HG02623 (cell line): ENCODE data around the gene UBE2O.

Source experiments
- ATAC-seq: cut with Tn5 transposase; IDR thresholded peaks from one replicate; pipeline ENCODE4 v1.9.1; 2021; ENCODE audit warnings: moderate library complexity; ENCODE audit not compliant: unreplicated experiment

UBE2O gene

GRCh38 chr17:76487451-76488192, 34.7 kb upstream of the UBE2O start:
- no peak for ATAC-seq

GRCh38 chr17:76485569-76485968, 32.6 kb upstream of the UBE2O start:
- no peak for ATAC-seq

- ATAC-seq: no peak
These were observed 31.3 kb upstream of the UBE2O start for GRCh38 chr17:76484228-76484725.

- peak; percentile 52 for ATAC-seq
These were observed 28.2 kb upstream of the UBE2O start for GRCh38 chr17:76481071-76481655.

GRCh38 chr17:76480632-76481031, 27.7 kb upstream of the UBE2O start:
- ATAC-seq: no peak

- ATAC-seq: no peak
These were observed 26.6 kb upstream of the UBE2O start for GRCh38 chr17:76479515-76480060.

- no peak for ATAC-seq
These were observed 26.0 kb upstream of the UBE2O start for GRCh38 chr17:76478730-76479514.

GRCh38 chr17:76478097-76478496, 25.1 kb upstream of the UBE2O start:
- ATAC-seq: no peak

- ATAC-seq: no peak
These were observed 24.6 kb upstream of the UBE2O start for GRCh38 chr17:76477576-76477975.

- ATAC-seq: no peak
These were observed 23.8 kb upstream of the UBE2O start for GRCh38 chr17:76476736-76477135.

- ATAC-seq: no peak
These were observed 22.4 kb upstream of the UBE2O start for GRCh38 chr17:76475302-76475701.

GRCh38 chr17:76474894-76475293, 21.9 kb upstream of the UBE2O start:
- no peak for ATAC-seq

- no peak for ATAC-seq
These were observed 21.3 kb upstream of the UBE2O start for GRCh38 chr17:76474238-76474637.

- ATAC-seq: no peak
These were observed 20.6 kb upstream of the UBE2O start for GRCh38 chr17:76473541-76473985.

GRCh38 chr17:76472726-76473125, 19.8 kb upstream of the UBE2O start:
- ATAC-seq: no peak

- ATAC-seq: no peak
These were observed 19.3 kb upstream of the UBE2O start for GRCh38 chr17:76472258-76472645.

GRCh38 chr17:76471498-76472257, 18.7 kb upstream of the UBE2O start:
- ATAC-seq: no peak

GRCh38 chr17:76469991-76470739, 17.2 kb upstream of the UBE2O start:
- no peak for ATAC-seq

- no peak for ATAC-seq
These were observed 16.4 kb upstream of the UBE2O start for GRCh38 chr17:76469076-76469990.
